GM21737 (cell line): ENCODE results near the gene SLC52A3.

Experiments
- ATAC-seq: cut with Tn5 transposase; IDR thresholded peaks from one replicate; pipeline ENCODE4 v1.9.1; 2021; ENCODE audit warnings: mild to moderate bottlenecking, moderate library complexity; ENCODE audit not compliant: unreplicated experiment

SLC52A3 gene

DNA sequence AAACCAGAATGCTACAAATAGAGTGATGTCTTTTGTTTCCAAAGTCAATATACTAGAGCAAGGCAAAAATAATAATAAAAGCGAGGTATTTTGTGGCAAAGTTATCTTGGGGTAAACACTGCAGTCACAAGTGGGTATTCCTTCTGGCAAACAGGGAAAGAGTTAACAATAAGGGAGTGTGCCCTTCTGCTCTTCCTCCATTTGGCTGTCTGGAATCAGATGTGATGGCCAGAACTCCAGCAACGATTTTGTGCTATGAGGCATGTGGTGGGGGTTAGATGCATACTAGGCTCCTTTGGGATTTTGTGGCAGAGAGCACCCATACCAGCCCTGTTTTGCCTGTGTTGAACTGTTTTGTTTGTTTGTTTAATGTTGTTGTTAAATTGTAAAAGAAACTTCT is 2.4 kb upstream of the SLC52A3 start:
- no peak for ATAC-seq

DNA sequence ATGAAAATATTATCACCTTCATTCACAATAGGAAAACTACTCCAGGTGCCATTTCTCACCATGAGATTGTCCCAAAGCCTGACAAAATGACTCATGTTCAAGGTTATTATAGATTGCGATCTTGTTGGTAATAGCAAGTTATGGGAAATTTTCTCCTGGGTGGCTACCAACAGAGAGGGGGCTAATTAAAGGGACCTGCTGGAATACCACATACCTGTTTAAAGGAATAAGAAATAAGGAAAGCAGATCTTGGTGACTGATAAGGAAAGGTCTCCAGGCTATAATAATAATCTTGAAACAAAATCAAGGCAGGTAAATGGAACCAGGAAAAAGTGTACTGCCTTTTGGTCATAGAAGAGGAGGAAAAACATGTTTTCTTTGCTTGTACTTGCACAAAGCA is 1.4 kb downstream of the SLC52A3 start:
- ATAC-seq = no peak

DNA sequence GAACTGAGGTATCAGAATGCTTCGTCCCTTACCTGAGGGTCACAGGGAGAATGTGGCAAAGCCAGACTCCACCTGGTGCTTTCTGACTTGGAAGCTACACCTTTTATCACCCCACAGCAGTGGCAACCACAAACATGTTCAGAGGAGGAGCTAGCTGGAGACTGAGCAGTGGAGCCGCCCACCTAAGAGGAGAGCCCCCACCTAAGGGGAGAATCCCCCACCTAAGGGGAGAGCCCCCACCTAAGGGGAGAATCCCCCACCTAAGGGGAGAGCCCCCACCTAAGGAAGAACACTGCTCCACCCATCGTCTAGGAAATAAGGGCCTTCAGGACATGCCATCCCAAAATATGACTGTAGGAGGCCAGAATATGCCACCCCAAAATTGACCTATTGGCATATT is 4.0 kb downstream of the SLC52A3 start:
- no peak for ATAC-seq

DNA sequence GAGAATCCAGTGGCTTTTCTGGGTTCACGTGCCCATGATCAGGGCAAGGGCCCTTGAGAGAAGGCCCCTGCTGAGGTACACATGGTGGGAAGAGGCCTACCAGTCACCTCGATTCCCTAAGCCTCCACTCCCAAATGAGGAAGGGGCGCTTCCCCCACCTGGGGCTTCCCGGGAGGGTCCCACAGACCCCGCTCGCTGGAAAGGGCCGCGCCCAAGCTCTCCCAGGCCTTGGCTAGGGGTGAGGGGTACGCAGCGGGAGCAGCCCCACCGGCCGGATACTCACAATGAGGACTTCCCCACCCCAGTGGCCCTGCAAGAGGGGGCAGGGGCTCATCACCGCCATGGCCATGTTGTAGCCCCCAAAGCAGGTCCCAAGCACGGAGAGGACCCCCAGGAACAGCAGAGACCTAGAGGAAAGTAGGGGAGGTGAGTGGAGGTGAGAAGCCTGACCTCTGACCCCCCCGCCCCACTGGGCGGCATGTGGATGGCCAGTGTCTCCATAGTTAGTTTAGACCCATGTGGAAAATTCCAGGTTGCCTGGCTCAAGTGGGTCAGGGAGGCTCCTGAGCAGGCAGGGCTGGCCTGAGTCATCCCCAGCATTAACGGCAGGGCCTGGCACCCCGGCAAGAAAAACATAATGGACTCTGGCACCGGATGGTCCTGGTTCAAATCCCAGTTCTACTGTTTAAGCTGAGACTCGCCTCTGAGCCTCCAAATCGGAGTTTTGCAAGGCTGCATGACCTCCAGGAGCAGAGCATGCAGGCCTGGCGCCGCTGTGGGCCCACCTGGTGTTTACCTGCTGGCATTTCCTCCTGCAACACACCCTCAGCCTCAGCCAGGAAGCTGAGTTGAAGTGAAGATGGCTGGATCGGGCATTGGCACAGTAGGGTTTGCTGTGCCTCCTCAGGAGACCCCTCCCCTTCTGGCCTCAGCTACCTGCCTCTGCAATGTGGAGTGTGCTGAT is 6.6 kb downstream of the SLC52A3 start:
- no peak for ATAC-seq

DNA sequence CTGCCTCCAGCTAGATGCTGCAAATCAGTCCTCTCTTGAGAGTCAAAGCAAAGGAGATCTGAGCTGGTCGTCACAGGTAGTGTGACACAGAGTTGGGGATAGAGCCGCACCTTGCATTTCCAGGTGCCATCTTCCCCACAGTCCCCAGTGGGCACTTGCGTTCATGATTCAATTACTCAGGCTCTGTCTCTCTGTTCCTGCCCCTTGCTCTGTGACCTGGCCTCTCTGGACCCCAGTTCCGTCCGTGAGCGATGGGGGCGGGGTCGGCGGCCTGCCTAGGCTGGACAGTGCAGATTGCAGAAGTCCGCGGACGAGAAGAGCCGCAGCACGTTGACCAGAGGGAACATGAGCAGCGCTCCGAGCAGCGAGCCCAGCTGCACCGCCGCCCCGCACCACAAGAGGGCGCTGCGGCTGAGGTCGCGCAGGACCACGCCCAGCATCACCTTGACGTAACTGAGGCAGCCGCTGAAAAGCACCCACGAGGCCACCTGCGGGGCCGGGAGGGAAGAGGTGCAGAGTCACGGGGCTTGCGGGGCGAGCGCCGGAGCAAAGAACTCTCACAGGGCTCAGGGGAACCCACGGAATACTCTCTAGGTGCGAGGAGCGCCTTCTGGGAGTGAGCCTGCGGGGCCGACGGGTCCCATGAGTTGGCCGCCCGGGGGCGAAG is 7.4 kb downstream of the SLC52A3 start:
- ATAC-seq = no peak

DNA sequence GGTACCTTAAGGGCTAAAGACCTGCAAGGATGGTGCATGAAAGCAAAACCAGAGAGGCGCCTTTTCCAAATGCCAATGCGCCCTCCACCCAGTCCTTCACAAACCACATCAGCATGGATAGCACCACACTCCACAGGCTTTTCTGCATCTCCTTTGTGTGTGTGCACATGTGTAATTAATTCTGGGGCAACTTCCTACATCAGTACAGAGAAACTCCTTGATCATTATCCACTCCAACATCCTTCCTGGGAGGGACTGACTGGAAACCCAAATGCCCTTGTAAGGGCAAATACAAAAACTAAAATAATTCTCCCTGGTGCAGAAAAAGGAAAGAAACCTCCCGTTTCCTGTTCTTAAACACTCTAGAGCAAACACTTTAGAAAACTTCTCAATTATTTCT is 10.8 kb downstream of the SLC52A3 start:
- ATAC-seq = no peak

DNA sequence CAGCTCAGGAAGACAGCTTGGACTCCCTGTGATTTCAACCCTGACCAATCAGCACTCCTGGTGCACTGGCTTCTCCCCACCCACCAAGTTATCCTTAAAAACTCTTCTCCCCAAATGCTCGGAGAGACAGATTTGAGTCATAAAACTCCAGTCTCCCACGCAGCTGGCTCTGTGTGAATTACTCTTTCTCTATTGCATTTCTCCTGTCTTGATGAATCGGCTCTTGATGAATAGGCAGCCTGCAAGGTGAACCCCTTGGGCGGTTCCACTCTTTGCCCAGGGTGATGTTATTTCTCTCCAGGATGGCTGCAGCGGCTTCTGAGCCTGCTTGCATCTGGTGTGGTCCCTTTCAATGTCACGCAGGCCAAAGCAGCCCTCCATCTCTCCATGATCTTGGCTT is 12.4 kb downstream of the SLC52A3 start:
- ATAC-seq = no peak

DNA sequence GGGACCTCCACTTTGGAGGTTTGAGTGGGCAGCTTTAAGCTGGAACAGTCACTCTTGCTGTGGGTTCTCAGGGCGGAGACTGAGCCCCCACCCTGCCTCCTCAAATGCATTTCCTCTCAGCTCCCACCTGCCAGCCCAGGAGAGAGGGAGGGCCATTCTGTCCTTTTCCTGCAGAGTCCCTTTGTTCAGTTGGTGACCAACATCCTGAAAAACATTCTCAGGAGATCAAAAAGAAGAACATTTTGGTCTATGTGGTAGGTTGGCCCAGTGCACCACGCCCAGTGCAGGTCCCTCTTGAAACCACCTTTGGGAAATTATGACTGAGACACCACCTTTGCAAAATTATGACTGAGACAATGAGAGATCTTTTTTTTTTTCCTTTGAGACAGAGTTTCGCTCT is 13.4 kb downstream of the SLC52A3 start:
- no peak for ATAC-seq

DNA sequence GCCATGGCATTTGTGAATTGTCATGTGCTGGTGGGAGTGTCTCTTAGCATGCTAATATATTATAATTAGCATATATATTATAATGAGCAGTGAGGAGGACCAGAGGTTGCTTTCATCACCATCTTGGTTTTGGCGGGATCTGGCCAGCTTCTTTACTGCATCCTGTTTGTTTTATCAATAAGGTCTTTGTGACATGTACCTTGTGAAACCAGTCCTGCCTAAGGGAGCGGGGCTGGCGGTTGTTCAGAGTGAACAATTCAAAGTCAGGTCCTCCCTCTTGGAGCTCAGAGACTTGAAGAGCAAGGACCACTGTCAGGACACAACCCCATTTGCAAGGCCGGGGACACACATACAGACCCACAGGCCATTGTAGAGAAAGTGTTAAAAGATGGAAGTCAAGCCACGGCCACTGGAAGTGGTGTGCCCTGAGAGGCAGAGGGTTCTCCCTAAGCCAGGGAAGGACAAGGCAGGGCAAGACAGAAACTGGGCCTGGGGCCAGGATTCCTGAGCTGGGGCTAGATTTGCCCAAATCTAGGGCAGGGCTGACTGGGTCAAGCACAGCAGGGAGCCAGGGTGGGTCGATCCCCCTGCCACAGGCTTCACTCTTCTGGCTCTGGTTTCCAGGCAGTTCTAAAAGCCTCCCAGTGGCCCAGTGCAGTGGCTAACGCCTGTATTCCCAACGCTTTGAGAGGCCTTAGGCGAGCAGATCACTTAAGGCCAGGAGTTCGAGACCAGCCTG is 14.2 kb downstream of the SLC52A3 start:
- ATAC-seq = no peak

DNA sequence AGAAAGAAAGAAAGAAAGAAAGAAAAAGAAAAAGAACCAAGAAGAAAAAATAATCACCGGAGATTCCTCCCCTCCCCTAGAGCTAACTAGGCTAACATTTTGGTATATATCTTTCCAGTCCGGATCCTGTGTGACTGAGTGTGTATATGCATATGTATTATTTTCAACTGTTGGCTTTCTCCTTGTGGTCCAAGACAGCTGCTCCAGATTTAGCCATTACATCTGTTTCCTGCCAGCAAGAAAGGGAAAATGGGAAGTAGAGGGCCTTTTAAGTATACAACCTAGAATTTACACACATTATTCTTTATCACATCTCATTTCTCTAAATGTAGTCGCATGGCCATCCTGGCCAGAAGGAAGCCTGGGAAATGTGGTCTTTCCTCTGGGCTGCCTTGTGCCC is 15.2 kb downstream of the SLC52A3 start:
- no peak for ATAC-seq

DNA sequence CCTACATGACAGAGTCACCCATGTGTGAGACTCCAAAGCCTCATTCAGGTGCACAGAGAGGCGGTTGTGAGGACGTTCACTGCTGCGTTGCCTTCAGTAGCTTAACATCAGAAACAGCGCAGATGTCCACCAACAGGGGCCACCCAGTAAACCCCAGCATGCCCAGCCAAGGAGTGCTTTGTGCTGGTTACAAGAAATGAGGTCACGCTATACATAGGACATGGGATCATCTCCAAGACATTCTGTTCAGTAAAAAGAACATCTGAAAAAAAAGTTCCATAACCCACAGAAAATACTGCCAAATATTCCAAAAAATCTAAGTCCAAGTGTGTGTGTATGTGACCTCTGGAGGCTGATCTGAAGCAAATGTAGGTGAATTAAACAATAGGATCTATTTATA is 16.0 kb downstream of the SLC52A3 start:
- ATAC-seq = no peak

DNA sequence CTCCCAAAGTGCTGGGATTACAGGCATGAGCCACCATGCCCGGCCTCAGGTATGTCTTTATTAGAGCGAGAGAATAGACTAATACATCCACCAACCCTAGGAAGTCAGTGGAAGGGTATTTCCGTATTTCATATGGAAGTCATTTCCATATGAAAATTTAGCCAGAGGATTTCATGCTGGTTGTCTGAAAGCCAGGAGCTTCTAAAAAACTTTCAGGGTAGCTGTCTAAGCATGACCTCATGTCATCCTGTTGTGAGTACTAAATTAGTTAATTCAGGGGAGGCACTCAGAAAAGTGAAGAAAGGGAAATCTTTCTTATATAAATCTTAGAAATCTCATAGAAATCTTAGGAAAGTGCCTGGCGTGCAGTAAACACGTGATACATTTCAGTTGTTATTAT is 16.5 kb downstream of the SLC52A3 start:
- no peak for ATAC-seq

DNA sequence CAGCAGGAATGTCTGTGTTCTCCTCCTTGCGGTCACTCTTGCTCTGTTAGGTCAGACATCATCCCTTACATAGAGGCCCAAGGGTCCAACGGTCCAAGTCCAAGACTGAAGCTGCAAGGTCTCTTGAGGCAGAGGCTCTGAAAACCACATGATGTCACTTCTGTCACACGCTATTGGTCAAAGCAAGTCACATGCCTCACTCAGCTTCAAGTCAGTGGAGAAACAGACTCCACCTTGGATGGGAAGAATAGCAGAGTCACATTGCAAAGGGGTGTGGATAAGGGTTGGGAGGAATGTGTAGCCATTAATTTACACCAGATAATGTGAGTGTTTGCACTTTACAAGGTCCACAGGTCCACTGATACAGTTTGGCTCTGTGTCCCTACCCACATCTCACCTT is 17.5 kb downstream of the SLC52A3 start:
- no peak for ATAC-seq

DNA sequence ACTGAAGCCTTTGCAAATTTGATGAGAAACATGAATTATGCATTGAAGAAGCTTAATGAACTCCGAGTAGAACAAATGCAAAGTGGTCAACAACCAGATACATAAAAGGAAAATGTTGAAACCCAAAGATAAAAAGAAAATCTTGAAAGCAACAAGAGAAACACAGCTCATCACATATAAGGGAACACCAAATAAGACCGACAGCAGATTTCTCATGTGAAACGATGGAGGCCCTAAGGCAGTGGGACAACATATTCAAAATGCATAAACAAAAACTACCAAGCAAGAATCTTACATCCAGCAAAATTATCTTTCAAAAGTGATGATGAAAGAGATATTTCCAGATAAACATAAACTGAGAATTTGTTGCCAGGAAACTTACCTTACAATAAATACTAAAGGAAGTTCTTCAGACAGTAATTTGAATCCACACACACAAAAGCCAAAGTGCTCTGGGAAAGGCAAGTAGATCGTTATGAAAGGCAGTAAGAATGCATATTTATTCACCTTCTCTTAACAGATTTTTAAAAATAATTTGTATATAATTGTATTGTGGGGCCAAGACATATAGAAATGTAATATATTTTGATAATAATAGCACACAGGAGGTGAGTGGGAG is 22.5 kb downstream of the SLC52A3 start:
- no peak for ATAC-seq

DNA sequence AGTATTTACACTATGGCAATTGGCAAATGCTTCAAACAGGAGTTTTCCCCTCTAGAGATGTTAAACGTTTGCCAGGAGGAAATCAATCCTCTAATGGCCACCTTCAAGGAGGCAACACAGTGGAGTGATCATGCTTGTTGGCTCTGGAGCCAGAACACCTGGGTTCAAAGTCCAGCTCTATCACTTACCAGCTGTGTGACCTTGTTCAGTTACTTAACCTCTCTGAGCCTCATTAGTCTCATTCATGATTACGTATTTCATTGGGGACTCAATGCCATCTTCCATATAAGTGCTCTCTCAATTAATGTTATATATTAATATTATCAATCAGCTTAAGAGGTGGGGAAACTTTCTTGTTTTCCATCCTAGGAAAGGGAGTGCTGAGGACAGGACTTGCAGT is 26.1 kb downstream of the SLC52A3 start:
- no peak for ATAC-seq

DNA sequence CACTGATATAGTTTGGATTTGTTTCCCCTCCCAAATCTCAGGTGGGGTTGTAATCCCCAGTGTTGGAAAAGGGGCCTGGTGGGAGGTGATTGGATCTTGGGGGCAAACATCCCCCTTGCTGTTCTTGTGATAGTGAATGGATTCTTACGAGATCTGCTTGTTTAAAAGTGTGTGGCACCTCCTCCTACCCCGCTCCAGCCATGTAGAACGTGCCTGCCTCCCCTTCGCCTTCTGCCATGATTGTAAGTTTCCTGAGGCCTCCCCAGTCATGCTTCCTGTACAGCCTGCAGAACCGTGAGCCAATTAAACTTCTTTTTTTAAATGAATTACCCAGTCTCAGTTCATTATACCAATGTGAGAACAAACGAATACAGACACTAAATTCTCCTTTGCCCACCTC is 26.7 kb downstream of the SLC52A3 start:
- ATAC-seq = no peak

DNA sequence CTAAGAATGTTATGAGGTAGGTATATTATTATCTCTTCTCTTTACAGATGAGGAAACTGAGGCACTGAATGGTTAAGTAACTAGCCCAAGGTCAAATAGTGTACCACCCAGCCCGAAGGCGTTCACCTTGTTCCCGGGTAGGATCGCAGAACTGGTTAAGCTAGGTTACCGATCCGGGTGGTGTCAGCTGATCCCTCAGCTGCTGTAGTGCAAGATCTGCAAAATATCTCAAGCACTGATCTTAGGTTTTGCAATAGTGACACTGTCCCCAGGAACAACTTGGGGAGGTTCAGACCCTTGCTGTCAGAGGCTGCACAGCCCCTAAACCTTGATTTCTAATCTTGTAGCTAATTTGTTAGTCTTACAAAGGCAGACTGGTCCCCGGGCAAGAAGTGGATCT is 28.1 kb downstream of the SLC52A3 start:
- no peak for ATAC-seq

DNA sequence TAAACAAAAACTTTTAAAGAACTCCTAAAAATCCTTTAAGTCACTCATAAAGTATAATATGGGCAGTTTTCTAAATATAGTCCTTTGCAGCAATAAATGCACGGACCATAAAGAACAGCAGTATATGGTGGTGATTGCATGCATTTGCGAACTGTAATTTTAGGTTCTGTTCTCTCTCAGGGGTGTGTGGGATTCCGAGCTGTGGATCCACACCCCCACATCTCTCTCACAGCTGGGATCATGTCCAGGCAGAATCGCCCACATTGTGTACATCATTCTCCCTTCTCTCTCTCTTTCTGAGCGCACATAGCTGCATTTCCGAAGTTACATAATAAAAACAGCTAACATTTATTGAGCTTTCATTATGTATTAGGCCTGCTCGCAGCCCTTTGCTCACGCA is 28.6 kb downstream of the SLC52A3 start:
- ATAC-seq = no peak

DNA sequence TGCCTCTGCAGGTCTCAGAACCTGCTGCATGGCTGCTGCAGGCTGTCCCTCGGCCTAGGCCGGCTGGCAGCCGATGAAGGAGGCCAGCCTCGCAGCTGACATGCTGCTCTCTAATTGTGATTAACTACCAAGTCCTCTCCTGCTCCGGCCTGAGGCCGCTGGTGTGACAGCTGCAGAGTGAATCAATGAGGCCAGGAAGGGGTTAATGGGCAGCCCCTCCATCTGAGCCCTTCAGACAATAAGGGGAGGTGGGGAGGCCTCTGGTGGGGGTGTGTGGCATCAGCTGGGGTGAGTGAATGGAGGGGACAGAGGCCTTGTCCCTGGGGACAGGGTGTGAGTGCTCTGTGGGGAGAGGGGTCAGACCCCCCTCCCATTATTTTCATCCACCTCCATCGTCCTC is 34.4 kb downstream of the SLC52A3 start:
- ATAC-seq = no peak

DNA sequence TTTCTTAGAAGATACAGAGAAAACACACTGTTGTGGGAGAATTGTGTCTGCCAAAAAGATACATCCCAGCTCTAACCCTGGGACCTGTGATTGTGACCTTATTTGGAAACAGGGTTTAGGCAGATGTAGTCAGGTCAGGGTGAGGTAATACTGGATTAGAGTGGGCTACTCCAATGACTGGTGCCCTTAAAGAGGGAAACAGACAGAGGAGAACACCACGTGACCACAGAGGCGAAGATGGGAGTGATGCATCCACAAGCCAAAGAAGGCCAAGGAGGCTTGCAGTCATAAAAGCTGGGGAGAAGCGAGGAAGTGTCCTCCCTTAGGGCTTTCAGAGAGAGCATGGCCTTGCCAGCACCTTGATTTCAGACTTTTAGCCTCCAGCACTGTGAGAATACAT is 35.6 kb downstream of the SLC52A3 start:
- no peak for ATAC-seq

DNA sequence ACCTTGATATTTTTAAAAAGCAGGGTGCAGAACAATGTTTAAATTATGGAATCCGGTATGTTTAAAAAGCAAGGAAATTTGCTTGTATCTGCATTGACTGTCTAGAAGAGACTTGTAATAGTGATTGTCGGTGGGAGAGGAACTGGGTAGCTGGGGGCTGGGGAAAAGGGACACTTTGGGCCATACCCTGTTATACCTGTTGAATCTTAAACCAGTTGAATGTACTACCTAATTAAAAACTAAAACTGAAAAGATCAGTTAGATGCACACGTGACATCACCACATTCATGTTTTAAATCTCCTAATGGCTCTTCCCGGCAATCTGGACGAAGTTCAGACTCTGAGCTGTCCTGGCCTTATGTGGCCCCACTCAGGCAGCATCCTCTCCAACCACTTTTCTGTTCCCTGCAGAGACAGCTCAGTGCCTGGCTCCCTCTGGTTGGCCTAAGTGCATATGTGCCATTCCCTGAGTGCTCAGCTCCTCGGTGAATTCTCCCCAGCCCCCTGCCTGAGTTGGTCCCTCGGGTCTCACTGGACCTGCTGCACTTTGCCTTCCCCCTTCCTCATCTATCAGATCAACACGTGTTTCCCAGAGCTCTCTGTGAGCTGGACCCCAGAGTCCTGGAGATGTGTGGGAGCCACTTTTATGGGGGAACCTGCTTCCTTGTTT is 36.3 kb downstream of the SLC52A3 start:
- no peak for ATAC-seq
